Heart left ventricle (tissue), 16 donors: Measurements from ENCODE around the gene ZNF630. TPM values are rescaled to one million over a fixed set of nuclear protein-coding genes. Genes with fewer than 3 reads are reported as not detected.
"Not testable (repeated sequence)": the region's sequence is repeated elsewhere in the genome, so short reads cannot be mapped to it uniquely, and the experiment has no call there.

Experiments
- ATAC-seq, 4 donors: fragments of 200-7000 bp; cut with Tn5 transposase; one replicate each; pipeline ENCODE4 v1.9.1; 2020 to 2022; ENCODE audit warnings: moderate library complexity in 4 of 4, mild to moderate bottlenecking in 3 of 4, moderate number of reproducible peaks in 1 of 4
- DNase-seq, 5 donors: peaks; one replicate each; pipeline ENCODE4 v3.0.0-alpha.2; 2020
- H3K27ac ChIP-seq, 12 donors: fragments of 200-600 bp; sonication (generic) in 4 of 12; one replicate each; pipeline versions ENCODE4 v1.5.0 to v1.8.0; 2016 to 2022; ENCODE audit warnings: mild to moderate bottlenecking in 2 of 12
- H3K27me3 ChIP-seq, 9 donors: fragments of 200-600 bp; sonication (generic) in 2 of 9; one replicate each; pipeline versions ENCODE4 v1.5.1 to v1.8.0; 2016 to 2022; ENCODE audit warnings: mild to moderate bottlenecking in 3 of 9
- H3K36me3 ChIP-seq, 9 donors: fragments of 200-600 bp; sonication (generic) in 2 of 9; one replicate each; pipeline versions ENCODE4 v1.5.0 to v1.8.0; 2018 to 2022; ENCODE audit warnings: mild to moderate bottlenecking in 2 of 9
- H3K4me1 ChIP-seq, 12 donors: fragments of 200-600 bp; sonication (generic) in 4 of 12; one replicate each; pipeline versions ENCODE4 v1.5.0 to v1.8.0; 2016 to 2022; ENCODE audit warnings: mild to moderate bottlenecking in 3 of 12
- H3K4me3 ChIP-seq, 12 donors: fragments of 200-600 bp; sonication (generic) in 4 of 12; one replicate each; pipeline versions ENCODE4 v1.5.0 to v1.8.0; 2017 to 2022; ENCODE audit warnings: mild to moderate bottlenecking in 9 of 12, moderate library complexity in 4 of 12
- H3K9me3 ChIP-seq, 12 donors: fragments of 200-600 bp; sonication (generic) in 4 of 12; one replicate each; pipeline versions ENCODE4 v1.5.0 to v1.8.0; 2016 to 2022; ENCODE audit warnings: mild to moderate bottlenecking in 1 of 12
- CTCF ChIP-seq, 12 donors: fragments of 200-600 bp; sonication (generic) in 4 of 12; IDR thresholded peaks; one replicate each; pipeline versions ENCODE4 v1.5.0 to v1.8.0; 2018 to 2022; ENCODE audit warnings: antibody characterized with exemption in 12 of 12, mild to moderate bottlenecking in 5 of 12
- POLR2A ChIP-seq, 2 donors: fragments of 450-650 bp; IDR thresholded peaks; one replicate each; pipeline ENCODE4 v1.6.1; 2017; ENCODE audit warnings: antibody characterized with exemption in 2 of 2, mild to moderate bottlenecking in 2 of 2, moderate library complexity in 2 of 2
- WGBS, 4 donors: extraction: QIAGEN DNeasy Blood & Tissue Kit in 2 of 4; methylation state at CpG; one replicate each; pipeline versions ENCODE4 v1.1.5 to v1.1.7; 2013 to 2018; 5-methylcytosine and 5-hydroxymethylcytosine counted together
- intact Hi-C, 10 donors: fragments of 100-400 bp; cut with DNase I; formaldehyde crosslinking; loops; one replicate each; pipeline versions ENCODE4 v1.11.1 to v1.14.2; 2022
- polyA plus RNA-seq, 2 donors: library from polyadenylated mRNA; stranded (reverse); fragments of 200-250 nt; gene quantifications; one replicate each; pipeline ENCODE4 v1.2.3, GENCODE V29; 2013
- total RNA-seq, 9 donors: library from RNA; depleted of rRNA in 2 of 9; stranded (reverse); fragments of >200 nt in 2 of 9; fragmentation: NEBNext Ultra II Directional in 3 of 9; extraction: Animal tissue kit (Norgen Biotek cat#: 25700) in 3 of 9; gene quantifications; one replicate each; pipeline versions ENCODE4 v1.1.0 to v1.2.4, GENCODE V29; 2016 to 2023
- donor health status: ischemic (EF 13 %, LVEDD 7.1; RV severe dilation, severe dysfunction).
- donor health status: healthy with polysubstance abuse.
- donor health status: DM: no; HTN: yes; CAD: no.
- donor health status: DM: no; HTN: no; CAD: no.
- donor health status: ischemic (EF 25% LVEDD 6.9; RV normal size, moderate dysfunction).
- donor health status: ischemic (EF 25% LVEDD 5.7; RV mildly dilated, moderate dysfunction).
- donor health status: healthy.
- donor health status: DM: yes; HTN: yes; CAD: no.
- donor health status: ischemic (EF 35%, LVEDD 5.7; RV mildly dilated, moderate dysfunction).
- donor health status: nonischemic (EF 11% LVEDD 7.7; RV severe dilation, severe dysfunction).
- donor health status: DM: yes; HTN: yes; CAD: no.
- donor health status: PGD.
- donor health status: ischemic (EF 29% LVEDD 5.4; RV normal size, mild dysfunction).
- donor health status: nonischemic (EF 23%, LVEDD 6.1; RV moderate dilation, normal function).

Gene ZNF630
- total and polyA plus RNA-seq, 11 donors: 1.3 to 4.3 (median 2.3) TPM

DNA sequence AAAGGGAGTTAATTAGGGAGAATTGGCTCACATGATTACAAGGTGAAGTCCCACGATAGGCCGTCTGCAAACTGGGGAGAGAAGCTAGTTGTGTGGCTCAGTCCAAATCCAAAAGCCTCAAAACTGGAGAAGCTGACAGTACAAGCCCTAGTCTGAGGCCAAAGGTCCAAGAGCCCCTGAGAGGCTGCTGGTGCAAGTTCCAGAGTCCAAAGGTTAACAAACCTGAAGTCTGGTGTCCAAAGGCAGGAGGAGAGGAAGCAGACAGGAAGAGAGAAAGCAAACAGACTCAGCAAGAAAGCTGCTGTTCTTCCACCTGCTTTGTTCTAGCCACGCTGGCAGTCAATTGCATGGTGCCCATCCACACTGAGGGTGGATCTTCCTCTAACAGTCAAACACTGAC is 30.0 kb upstream of the ZNF630 start:
- no peaks in the 10 kb centered on the region for H3K36me3 ChIP-seq
- no peaks in the 10 kb centered on the region for H3K4me1 ChIP-seq
- H3K27ac ChIP-seq: no peak overlapping the region
- H3K27me3 ChIP-seq: no peaks in the 10 kb centered on the region
- no peak for TF ChIP-seq POLR2A (IDR thresholded peaks at IDR 0.05)
- TF ChIP-seq CTCF (IDR thresholded peaks at IDR 0.05): no peak
- H3K4me3 ChIP-seq: no peak overlapping the region
- no peaks in the 10 kb centered on the region for H3K9me3 ChIP-seq
- WGBS, 4 donors: 77 to 98% (median 91%) methylated on average over 3 of the region's 3 CpGs
- no peak for ATAC-seq
- intact Hi-C loops: no loop called here
- DNase-seq: no peak

- ATAC-seq, DNase-seq, H3K4me3 ChIP-seq, H3K9me3 ChIP-seq, H3K36me3 ChIP-seq, H3K4me1 ChIP-seq, H3K27ac ChIP-seq, intact Hi-C loops, H3K27me3 ChIP-seq: not testable (repeated sequence)
- WGBS, 4 donors: 46 to 82% (median 66%) methylated on average over 2 to 3 of the region's 3 CpGs
Measured at GRCh38 chrX:48092558-48092957, 21.1 kb upstream of the ZNF630 start.

DNA sequence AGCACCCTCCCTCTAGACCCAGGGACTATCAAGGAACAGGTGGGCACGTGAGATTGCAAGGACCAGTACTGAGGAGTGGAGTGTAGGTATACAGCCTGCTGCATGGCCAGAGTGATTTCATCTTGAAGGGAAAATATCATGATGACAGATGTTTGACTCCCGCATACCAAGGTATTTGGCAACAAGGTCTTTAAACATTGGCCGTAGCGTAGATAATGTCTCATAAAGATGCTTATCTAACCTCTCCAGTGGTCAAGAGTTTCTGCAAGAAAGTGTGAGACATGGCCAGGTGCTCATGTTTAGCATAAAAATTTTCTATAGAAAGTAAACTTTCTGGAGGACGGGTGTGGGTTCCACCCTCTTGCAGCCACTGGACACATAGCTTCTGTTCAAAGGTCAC is 18.7 kb upstream of the ZNF630 start:
- Histone ChIP-seq H3K4me1 (no peaks in the 10 kb centered on the region), H3K36me3 (no peaks in the 10 kb centered on the region), H3K9me3 (no peaks in the 10 kb centered on the region), H3K27me3 (no peaks in the 10 kb centered on the region), H3K27ac (no peak overlapping the region), H3K4me3 (no peak overlapping the region)
- WGBS, 4 donors: 77 to 85% (median 84%) methylated on average over 5 of the region's 5 CpGs
- intact Hi-C loops: no loop called here
- ATAC-seq (no peak), DNase-seq (no peak)
- TF ChIP-seq POLR2A (IDR thresholded peaks at IDR 0.05) (no peak), CTCF (IDR thresholded peaks at IDR 0.05) (no peak)

- H3K4me3 ChIP-seq: no peak overlapping the region
- DNase-seq (no peak), ATAC-seq (no peak)
- no peaks in the 10 kb centered on the region for H3K4me1 ChIP-seq
- H3K27ac ChIP-seq: no peak overlapping the region
- no peaks in the 10 kb centered on the region for H3K9me3 ChIP-seq
- no peak for TF ChIP-seq CTCF (IDR thresholded peaks at IDR 0.05)
- no peak for TF ChIP-seq POLR2A (IDR thresholded peaks at IDR 0.05)
- intact Hi-C loops: loop anchor here in 5 of 10 donors (5.0 to 10.0 kb wide), 3 partner anchors 406 to 419 kb away; partner anchors contain the start of gene PORCN (in 1 of the 5)
- no peaks in the 10 kb centered on the region for H3K36me3 ChIP-seq
- peaks cover 0 to 4% (median 0%) of the 10 kb centered on the region in 9 donors for H3K27me3 ChIP-seq
Measured at GRCh38 chrX:48086082-48086481, 14.6 kb upstream of the ZNF630 start.

- intact Hi-C loops: loop anchor here in 7 of 10 donors (5.0 to 10.0 kb wide), 5 partner anchors 409 to 429 kb away; partner anchors contain the start of gene PORCN (in 2 of the 7)
- no peak for ATAC-seq
Measured at GRCh38 chrX:48083706-48084105, 12.3 kb upstream of the ZNF630 start.

More at GRCh38 chrX:48083706-48084105, 12.3 kb upstream of the ZNF630 start:
- Histone ChIP-seq H3K36me3 (no peaks in the 10 kb centered on the region), H3K4me1 (no peaks in the 10 kb centered on the region), H3K27ac (no peak overlapping the region), H3K4me3 (no peak overlapping the region), H3K9me3 (no peaks in the 10 kb centered on the region), H3K27me3 (peaks cover 0 to 4% (median 0%) of the 10 kb centered on the region in 9 donors)
- no peak for DNase-seq
- TF ChIP-seq CTCF (IDR thresholded peaks at IDR 0.05) (no peak), POLR2A (IDR thresholded peaks at IDR 0.05) (no peak)
- 77 to 93% (median 85%) methylated on average over 5 of the region's 5 CpGs for WGBS, 4 donors
